ENCODE data around the gene OR9Q1. TPM values are rescaled to one million over a fixed set of nuclear protein-coding genes. Genes with fewer than 3 reads are reported as not detected.

The OR9Q1 gene
- total and polyA plus RNA-seq, 4 donors: not detected

- no peaks in the 10 kb centered on the region for H3K27me3 ChIP-seq (ENCODE audit: control insufficient read depth in 4 of 4, insufficient read depth in 4 of 4, low read length in 3 of 4)
- no peak for DNase-seq (ENCODE audit: low spot score)
- no peaks in the 10 kb centered on the region for H3K4me1 ChIP-seq (ENCODE audit: control insufficient read depth in 4 of 4, insufficient read depth in 4 of 4, low read length in 3 of 4)
- no peaks in the 10 kb centered on the region for H3K36me3 ChIP-seq (ENCODE audit: control insufficient read depth in 4 of 4, insufficient read depth in 3 of 4, low read depth in 1 of 4, low read length in 3 of 4)
- TF ChIP-seq REST (IDR thresholded peaks at IDR 0.05): no peak
- no peak for TF ChIP-seq CTCF (IDR thresholded peaks at IDR 0.05; ENCODE audit: low read depth, low read length, missing input control)
- TF ChIP-seq HNF4G (IDR thresholded peaks at IDR 0.05): no peak
- TF ChIP-seq RXRA (IDR thresholded peaks at IDR 0.05): no peak
- no peak for TF ChIP-seq ZBTB33 (IDR thresholded peaks at IDR 0.05)
- no peak for TF ChIP-seq FOXA2 (IDR thresholded peaks at IDR 0.05)
- TF ChIP-seq ATF3 (IDR thresholded peaks at IDR 0.05): no peak
- TF ChIP-seq GABPA (IDR thresholded peaks at IDR 0.05 in 1 of 2, conservative IDR thresholded peaks at IDR 0.05 in 1 of 2): no peak
- TF ChIP-seq YY1 (IDR thresholded peaks at IDR 0.05): no peak
- no peak for TF ChIP-seq RAD21 (IDR thresholded peaks at IDR 0.05)
- no peak for TF ChIP-seq NR2F2 (IDR thresholded peaks at IDR 0.05)
- no peak for TF ChIP-seq JUND (IDR thresholded peaks at IDR 0.05)
- TF ChIP-seq TAF1 (conservative IDR thresholded peaks at IDR 0.05): no peak
- TF ChIP-seq MAX (IDR thresholded peaks at IDR 0.05): no peak
- TF ChIP-seq SP1 (IDR thresholded peaks at IDR 0.05): no peak
- TF ChIP-seq EGR1 (IDR thresholded peaks at IDR 0.05; ENCODE audit: low read depth in 2 of 2): no peak
- TF ChIP-seq HNF4A (conservative IDR thresholded peaks at IDR 0.05): no peak
- no peak for TF ChIP-seq FOXA1 (IDR thresholded peaks at IDR 0.05)
- no peak overlapping the region for H3K4me3 ChIP-seq (ENCODE audit: low read depth in 1 of 3, low read length in 3 of 3)
- no peaks in the 10 kb centered on the region for H3K9me3 ChIP-seq (ENCODE audit: control insufficient read depth in 4 of 4, low read length in 3 of 4)
- no peak overlapping the region for H3K27ac ChIP-seq (ENCODE audit: low read depth in 1 of 2, low read length in 2 of 2)
- 77% methylated on average over 3 of the region's 3 CpGs for WGBS
- no peak overlapping the region for H3K9ac ChIP-seq (ENCODE audit: low read depth in 1 of 2, low read length in 2 of 2)
These were observed 36.9 kb downstream of the OR9Q1 start for GRCh38 chr11:58060535-58060934.
